Umbilical cord (tissue), 2 donors: ENCODE data around the gene MALAT1. TPM values are rescaled to one million over a fixed set of nuclear protein-coding genes. Genes with fewer than 3 reads are reported as not detected.
"Not testable (repeated sequence)": the region's sequence is repeated elsewhere in the genome, so short reads cannot be mapped to it uniquely, and the experiment has no call there.

Source experiments
- DNase-seq: peaks from one replicate; pipeline ENCODE4 v3.0.0-alpha.2; 2015; ENCODE audit warnings: low spot score
- total RNA-seq: library from RNA; depleted of rRNA; stranded (reverse); fragments of >200 nt; gene quantifications from one replicate; pipeline ENCODE4 v1.2.3, GENCODE V29; 2014; ENCODE audit warnings: low replicate concordance; ENCODE audit not compliant: insufficient read depth

Gene MALAT1
- total RNA-seq = 14,533 TPM

- DNase-seq = peak; percentile 96
Measured at GRCh38 chr11:65498977-65499712, at the start of gene MALAT1. Gene MALAT1, plus strand, starts transcription at chr11:65499045.

GRCh38 chr11:65451301-65451700, 47.5 kb upstream of the MALAT1 start:
- not testable (repeated sequence) for DNase-seq

GRCh38 chr11:65452259-65452658, 46.6 kb upstream of the MALAT1 start:
- DNase-seq = not testable (repeated sequence)

- peak; percentile 55 for DNase-seq
Measured at GRCh38 chr11:65452806-65453490, 45.9 kb upstream of the MALAT1 start.

- no peak for DNase-seq
Measured at GRCh38 chr11:65454311-65454695, 44.5 kb upstream of the MALAT1 start.

GRCh38 chr11:65454696-65455456, 44.0 kb upstream of the MALAT1 start:
- peak; percentile 94 for DNase-seq

GRCh38 chr11:65456418-65456817, 42.4 kb upstream of the MALAT1 start:
- DNase-seq = no peak

GRCh38 chr11:65459552-65459951, 39.3 kb upstream of the MALAT1 start:
- DNase-seq = no peak

- not testable (repeated sequence) for DNase-seq
Measured at GRCh38 chr11:65465471-65465870, 33.4 kb upstream of the MALAT1 start.

GRCh38 chr11:65467306-65467705, 31.5 kb upstream of the MALAT1 start:
- not testable (repeated sequence) for DNase-seq

GRCh38 chr11:65468874-65469333, 29.9 kb upstream of the MALAT1 start:
- DNase-seq = peak; percentile 54

GRCh38 chr11:65470433-65471049, 28.3 kb upstream of the MALAT1 start:
- no peak for DNase-seq

- DNase-seq = no peak
Measured at GRCh38 chr11:65471447-65471891, 27.4 kb upstream of the MALAT1 start.

GRCh38 chr11:65472588-65473277, 26.1 kb upstream of the MALAT1 start:
- DNase-seq = not testable (repeated sequence)

- no peak for DNase-seq
Measured at GRCh38 chr11:65473278-65473860, 25.5 kb upstream of the MALAT1 start.

- DNase-seq = no peak
Measured at GRCh38 chr11:65474864-65475263, 24.0 kb upstream of the MALAT1 start.

- DNase-seq = no peak
Measured at GRCh38 chr11:65476632-65477148, 22.2 kb upstream of the MALAT1 start.

GRCh38 chr11:65477149-65477965, 21.5 kb upstream of the MALAT1 start:
- peak; percentile 98 for DNase-seq

- DNase-seq = peak; percentile 65
Measured at GRCh38 chr11:65478388-65479183, 20.3 kb upstream of the MALAT1 start.
